HEK293 (cell line): ENCODE results near the gene LASP1.
A peak's percentile ranks its signal among the peaks of the same experiment; 100 is the strongest.

Source experiments
- CTCF ChIA-PET: fragments of 350-600 bp; formaldehyde crosslinking; extraction: SDS; loops from one replicate; lab custom pipeline; 2021; ENCODE audit warnings: antibody characterized with exemption; lab: Yijun Ruan, JAX
- POLR2A ChIA-PET: fragments of 300-600 bp; formaldehyde crosslinking; extraction: SDS; loops from one replicate; lab custom pipeline; 2020; ENCODE audit warnings: antibody characterized with exemption, inconsistent platforms; lab: Yijun Ruan, JAX
- H3K27ac ChIP-seq: fragments of 200-500 bp; sonication (Bioruptor generic); 2 replicates; pipeline ENCODE4 v1.5.1; 2014; ENCODE audit warnings: low read depth, low read length, control low read depth, inconsistent platforms; ENCODE audit errors: extremely low read depth
- H3K36me3 ChIP-seq, 2 experiments: fragments of 200-500 bp in 1 of 2; sonication (Bioruptor generic) in 1 of 2; 1 replicate in 1 of 2; 2 replicates in 1 of 2; pipeline ENCODE4 v1.5.1; 2014 to 2017; ENCODE audit warnings: inconsistent platforms in 2 of 2, low read length in 2 of 2; ENCODE audit not compliant: control insufficient read depth in 2 of 2, insufficient read depth in 1 of 2
- H3K4me1 ChIP-seq: fragments of 200-500 bp; sonication (Bioruptor generic); 2 replicates; pipeline ENCODE4 v1.5.1; 2014; ENCODE audit warnings: mild to moderate bottlenecking, low read length, inconsistent platforms; ENCODE audit not compliant: control insufficient read depth, insufficient read depth
- H3K4me3 ChIP-seq: 2 replicates; pipeline ENCODE4 v1.5.1; 2011; ENCODE audit warnings: low read depth, mild to moderate bottlenecking, control low read depth, low read length, moderate library complexity
- H3K9me3 ChIP-seq: fragments of 200-500 bp; sonication (Bioruptor generic); 2 replicates; pipeline ENCODE4 v1.5.1; 2014; ENCODE audit warnings: low read depth, low read length, inconsistent platforms; ENCODE audit not compliant: control insufficient read depth, insufficient read depth
- GLIS1 ChIP-seq: fragments of 450-650 bp; formaldehyde crosslinking; IDR thresholded peaks from 2 replicates; pipeline ENCODE4 v1.5.1; 2016; ENCODE audit warnings: missing biosample characterization, missing genetic modification characterization
- ZFHX2 ChIP-seq: fragments of 450-650 bp; formaldehyde crosslinking; conservative IDR thresholded peaks from 2 replicates; pipeline ENCODE4 v1.5.1; 2016; ENCODE audit warnings: missing biosample characterization, missing genetic modification characterization
- ZIC2 ChIP-seq: fragments of 450-650 bp; formaldehyde crosslinking; IDR thresholded peaks from 2 replicates; pipeline ENCODE4 v1.5.1; 2016; ENCODE audit warnings: missing biosample characterization, missing genetic modification characterization
- ZNF132 ChIP-seq: fragments of 450-650 bp; formaldehyde crosslinking; IDR thresholded peaks from 2 replicates; pipeline ENCODE4 v1.5.1; 2017; ENCODE audit warnings: missing biosample characterization, missing genetic modification characterization, borderline replicate concordance
- ZNF138 ChIP-seq: fragments of 450-650 bp; formaldehyde crosslinking; IDR thresholded peaks from 2 replicates; pipeline ENCODE4 v1.5.1; 2016; ENCODE audit warnings: missing biosample characterization, missing genetic modification characterization, borderline replicate concordance
- ZNF146 ChIP-seq: fragments of 450-650 bp; formaldehyde crosslinking; IDR thresholded peaks from 2 replicates; pipeline ENCODE4 v1.5.1; 2016; ENCODE audit warnings: missing biosample characterization, missing genetic modification characterization
- ZNF223 ChIP-seq: fragments of 450-650 bp; formaldehyde crosslinking; IDR thresholded peaks from 2 replicates; pipeline ENCODE4 v1.5.1; 2016; ENCODE audit warnings: missing biosample characterization, missing genetic modification characterization
- ZNF266 ChIP-seq: fragments of 450-650 bp; formaldehyde crosslinking; IDR thresholded peaks from 2 replicates; pipeline ENCODE4 v1.5.1; 2016; ENCODE audit warnings: missing biosample characterization, missing genetic modification characterization, low read depth
- ZNF274 ChIP-seq, 2 experiments: fragments of 200-500 bp in 1 of 2; fragments of 450-650 bp in 1 of 2; sonication (Bioruptor generic) in 1 of 2; formaldehyde crosslinking in 1 of 2; IDR thresholded peaks; 2 replicates each; pipeline versions ENCODE4 v1.5.1 to v1.6.1; 2014 to 2016; ENCODE audit warnings: borderline replicate concordance in 1 of 2, inconsistent platforms in 1 of 2, low read length in 1 of 2, missing biosample characterization in 1 of 2, missing genetic modification characterization in 1 of 2
- ZNF37A ChIP-seq: fragments of 450-650 bp; IDR thresholded peaks from 2 replicates; pipeline ENCODE4 v1.5.1; 2018; ENCODE audit warnings: missing biosample characterization, missing genetic modification characterization
- ZNF501 ChIP-seq: fragments of 450-650 bp; formaldehyde crosslinking; IDR thresholded peaks from 2 replicates; pipeline ENCODE4 v1.5.1; 2016; ENCODE audit warnings: missing biosample characterization, missing genetic modification characterization
- ZNF549 ChIP-seq: fragments of 450-650 bp; IDR thresholded peaks from 2 replicates; pipeline ENCODE4 v1.5.1; 2018; ENCODE audit warnings: missing biosample characterization, missing genetic modification characterization, mild to moderate bottlenecking, inconsistent platforms, moderate library complexity
- ZNF596 ChIP-seq: fragments of 450-650 bp; IDR thresholded peaks from 2 replicates; pipeline ENCODE4 v1.5.0; 2018; ENCODE audit warnings: missing biosample characterization, mild to moderate bottlenecking, missing genetic modification characterization, moderate library complexity
- ZNF654 ChIP-seq: fragments of 450-650 bp; formaldehyde crosslinking; IDR thresholded peaks from 2 replicates; pipeline ENCODE4 v1.5.1; 2016; ENCODE audit warnings: low read depth, missing biosample characterization, missing genetic modification characterization
- ZNF76 ChIP-seq: fragments of 450-650 bp; formaldehyde crosslinking; IDR thresholded peaks from 2 replicates; pipeline ENCODE4; 2016; ENCODE audit warnings: low read depth, missing biosample characterization, missing genetic modification characterization, borderline replicate concordance
- ZNF768 ChIP-seq: fragments of 450-650 bp; formaldehyde crosslinking; IDR thresholded peaks from 2 replicates; pipeline ENCODE4 v1.5.1; 2018; ENCODE audit warnings: missing biosample characterization, mild to moderate bottlenecking, missing genetic modification characterization
- ZNF792 ChIP-seq: fragments of 450-650 bp; formaldehyde crosslinking; IDR thresholded peaks from 2 replicates; pipeline ENCODE4 v1.5.1; 2016; ENCODE audit warnings: missing biosample characterization, missing genetic modification characterization
- ZSCAN16 ChIP-seq: fragments of 450-650 bp; formaldehyde crosslinking; IDR thresholded peaks from 2 replicates; pipeline ENCODE4 v1.5.1; 2016; ENCODE audit warnings: missing biosample characterization, missing genetic modification characterization
- TF ChIP-seq, protein P1 (sequence below): fragments of 450-650 bp; formaldehyde crosslinking; IDR thresholded peaks from 2 replicates; pipeline ENCODE4 v1.5.1; 2016; ENCODE audit warnings: missing biosample characterization, missing genetic modification characterization
- TF ChIP-seq, protein P2 (sequence below): fragments of 450-650 bp; formaldehyde crosslinking; IDR thresholded peaks from 2 replicates; pipeline ENCODE4 v1.5.1; 2016; ENCODE audit warnings: missing biosample characterization, missing genetic modification characterization, borderline replicate concordance
- TF ChIP-seq, protein P3 (sequence below): fragments of 450-650 bp; formaldehyde crosslinking; IDR thresholded peaks from 2 replicates; pipeline ENCODE4 v1.5.1; 2017; ENCODE audit warnings: missing biosample characterization, missing genetic modification characterization
- TF ChIP-seq, protein P4 (sequence below): IDR thresholded peaks from 2 replicates; pipeline ENCODE4 v1.6.1; 2011; ENCODE audit warnings: mild to moderate bottlenecking, low read depth, low read length, borderline replicate concordance

LASP1 gene

DNA sequence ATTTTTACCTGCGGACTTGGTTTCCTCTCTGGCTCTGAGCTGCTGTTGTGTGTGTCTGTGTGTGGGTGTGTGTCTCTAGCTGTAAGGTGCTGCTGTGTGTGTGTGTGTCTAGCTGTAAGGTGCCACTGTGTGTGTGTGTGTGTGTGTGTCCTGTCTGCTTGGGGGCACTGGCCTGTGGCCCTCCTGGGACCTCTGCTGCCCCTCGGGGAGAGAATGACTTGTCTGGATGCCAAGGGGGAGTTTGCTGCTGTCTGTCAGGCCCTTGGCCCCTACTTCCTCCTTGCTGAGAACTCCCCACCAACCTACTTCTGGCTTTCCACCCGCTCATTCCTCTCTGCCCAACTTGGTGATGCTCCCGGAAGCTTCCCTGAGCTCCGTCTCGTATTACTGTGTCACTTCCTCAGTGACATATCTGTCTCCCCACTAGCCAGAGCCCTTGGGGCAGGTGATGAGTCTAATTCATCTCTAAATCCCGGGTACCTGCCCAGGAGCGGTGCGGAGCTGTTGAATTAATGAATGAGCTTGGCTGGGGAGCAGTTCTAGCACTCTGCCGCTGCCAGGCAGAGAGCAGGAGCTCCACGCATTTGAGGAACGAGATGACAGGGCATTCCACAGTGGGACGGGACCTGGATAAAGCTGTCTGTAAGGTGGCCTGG, 52.0 kb downstream of the LASP1 start:
- ChIA-PET POLR2A (interaction anchor here (1.3 to 2.0 kb wide), 2 partner anchors 51 to 170 kb away, joined by 3 to 12 read pairs; partner anchors contain the start of gene LASP1), CTCF (interaction anchor here (0.5 to 3.6 kb wide), 7 partner anchors 9 to 853 kb away, joined by 3 to 15 read pairs (median 3); no protein-coding TSS in a partner anchor)
- peaks cover 0 to 24% of the 10 kb centered on the region in 2 experiments; a peak in 2 of 3 replicates for H3K36me3 ChIP-seq
- H3K9me3 ChIP-seq = no peaks in the 10 kb centered on the region
- no peak overlapping the region for H3K27ac ChIP-seq
- no peaks in the 10 kb centered on the region; the same call in 1 of the 2 replicates for H3K4me1 ChIP-seq
- no peak for TF ChIP-seq ZNF768
- peak; percentile 59 for TF ChIP-seq ZFHX2
- TF ChIP-seq ZNF132 (tag by site-specific recombination) = no peak
- TF ChIP-seq, protein P1, sequence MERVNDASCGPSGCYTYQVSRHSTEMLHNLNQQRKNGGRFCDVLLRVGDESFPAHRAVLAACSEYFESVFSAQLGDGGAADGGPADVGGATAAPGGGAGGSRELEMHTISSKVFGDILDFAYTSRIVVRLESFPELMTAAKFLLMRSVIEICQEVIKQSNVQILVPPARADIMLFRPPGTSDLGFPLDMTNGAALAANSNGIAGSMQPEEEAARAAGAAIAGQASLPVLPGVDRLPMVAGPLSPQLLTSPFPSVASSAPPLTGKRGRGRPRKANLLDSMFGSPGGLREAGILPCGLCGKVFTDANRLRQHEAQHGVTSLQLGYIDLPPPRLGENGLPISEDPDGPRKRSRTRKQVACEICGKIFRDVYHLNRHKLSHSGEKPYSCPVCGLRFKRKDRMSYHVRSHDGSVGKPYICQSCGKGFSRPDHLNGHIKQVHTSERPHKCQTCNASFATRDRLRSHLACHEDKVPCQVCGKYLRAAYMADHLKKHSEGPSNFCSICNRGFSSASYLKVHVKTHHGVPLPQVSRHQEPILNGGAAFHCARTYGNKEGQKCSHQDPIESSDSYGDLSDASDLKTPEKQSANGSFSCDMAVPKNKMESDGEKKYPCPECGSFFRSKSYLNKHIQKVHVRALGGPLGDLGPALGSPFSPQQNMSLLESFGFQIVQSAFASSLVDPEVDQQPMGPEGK = no peak
- TF ChIP-seq ZNF596 (tag by site-specific recombination) = no peak
- TF ChIP-seq, protein P2, sequence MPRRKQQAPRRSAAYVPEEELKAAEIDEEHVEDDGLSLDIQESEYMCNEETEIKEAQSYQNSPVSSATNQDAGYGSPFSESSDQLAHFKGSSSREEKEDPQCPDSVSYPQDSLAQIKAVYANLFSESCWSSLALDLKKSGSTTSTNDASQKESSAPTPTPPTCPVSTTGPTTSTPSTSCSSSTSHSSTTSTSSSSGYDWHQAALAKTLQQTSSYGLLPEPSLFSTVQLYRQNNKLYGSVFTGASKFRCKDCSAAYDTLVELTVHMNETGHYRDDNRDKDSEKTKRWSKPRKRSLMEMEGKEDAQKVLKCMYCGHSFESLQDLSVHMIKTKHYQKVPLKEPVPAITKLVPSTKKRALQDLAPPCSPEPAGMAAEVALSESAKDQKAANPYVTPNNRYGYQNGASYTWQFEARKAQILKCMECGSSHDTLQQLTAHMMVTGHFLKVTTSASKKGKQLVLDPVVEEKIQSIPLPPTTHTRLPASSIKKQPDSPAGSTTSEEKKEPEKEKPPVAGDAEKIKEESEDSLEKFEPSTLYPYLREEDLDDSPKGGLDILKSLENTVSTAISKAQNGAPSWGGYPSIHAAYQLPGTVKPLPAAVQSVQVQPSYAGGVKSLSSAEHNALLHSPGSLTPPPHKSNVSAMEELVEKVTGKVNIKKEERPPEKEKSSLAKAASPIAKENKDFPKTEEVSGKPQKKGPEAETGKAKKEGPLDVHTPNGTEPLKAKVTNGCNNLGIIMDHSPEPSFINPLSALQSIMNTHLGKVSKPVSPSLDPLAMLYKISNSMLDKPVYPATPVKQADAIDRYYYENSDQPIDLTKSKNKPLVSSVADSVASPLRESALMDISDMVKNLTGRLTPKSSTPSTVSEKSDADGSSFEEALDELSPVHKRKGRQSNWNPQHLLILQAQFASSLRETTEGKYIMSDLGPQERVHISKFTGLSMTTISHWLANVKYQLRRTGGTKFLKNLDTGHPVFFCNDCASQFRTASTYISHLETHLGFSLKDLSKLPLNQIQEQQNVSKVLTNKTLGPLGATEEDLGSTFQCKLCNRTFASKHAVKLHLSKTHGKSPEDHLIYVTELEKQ = no peak
- TF ChIP-seq ZNF654 = no peak
- no peak overlapping the region for H3K4me3 ChIP-seq

DNA sequence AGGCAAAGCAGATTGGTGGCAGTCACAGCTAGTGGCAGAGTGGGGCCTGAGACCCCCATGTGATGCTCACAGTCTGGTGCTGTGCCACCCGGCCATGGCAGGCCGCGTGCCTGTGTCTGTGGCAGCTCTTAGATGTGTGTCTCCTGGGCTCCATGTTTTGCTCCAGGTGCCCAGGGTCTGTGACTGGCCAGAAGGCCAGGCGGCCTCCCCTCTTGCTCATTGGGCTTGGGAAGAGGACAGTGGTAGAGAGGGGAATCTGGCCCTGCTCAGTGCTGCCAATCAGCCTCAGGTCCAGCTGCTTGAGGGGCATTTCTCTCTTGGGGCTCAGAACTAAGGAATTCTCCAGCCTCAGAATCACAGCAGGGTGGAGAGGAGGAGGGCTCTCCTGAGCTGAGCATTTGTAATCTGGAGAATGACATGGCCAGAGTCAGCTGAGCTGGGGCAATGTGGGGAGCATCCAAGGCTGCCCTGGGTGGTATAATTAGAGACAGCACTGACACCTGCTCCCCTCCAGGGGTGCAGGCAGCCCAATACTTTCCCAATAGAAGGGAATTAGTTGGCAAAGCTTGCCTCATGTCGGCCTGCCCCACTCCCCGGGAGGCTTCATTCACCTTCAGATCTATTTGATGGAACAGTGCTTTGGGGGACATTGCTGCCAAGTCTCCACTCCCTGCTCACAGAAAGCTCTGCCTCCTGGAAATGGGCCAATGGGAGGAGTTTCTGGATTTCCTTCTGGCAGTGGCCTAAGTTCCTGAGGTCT, 52.9 kb downstream of the LASP1 start:
- POLR2A ChIA-PET = interaction anchor here (1.1 to 2.0 kb wide), 3 partner anchors 36 to 171 kb away, joined by 3 to 12 read pairs (median 3); partner anchors contain the start of gene LASP1
- CTCF ChIA-PET = interaction anchor here (0.6 to 3.6 kb wide), 13 partner anchors 9 to 853 kb away, joined by 3 to 15 read pairs (median 4); no protein-coding TSS in a partner anchor
- no peaks in the 10 kb centered on the region; the same call in 1 of the 2 replicates for H3K4me1 ChIP-seq
- H3K9me3 ChIP-seq = no peaks in the 10 kb centered on the region
- H3K36me3 ChIP-seq = peaks cover 0 to 19% of the 10 kb centered on the region in 2 experiments; a peak in 1 of 3 replicates
- no peak overlapping the region for H3K27ac ChIP-seq
- H3K4me3 ChIP-seq = no peak overlapping the region
- TF ChIP-seq, protein P3, sequence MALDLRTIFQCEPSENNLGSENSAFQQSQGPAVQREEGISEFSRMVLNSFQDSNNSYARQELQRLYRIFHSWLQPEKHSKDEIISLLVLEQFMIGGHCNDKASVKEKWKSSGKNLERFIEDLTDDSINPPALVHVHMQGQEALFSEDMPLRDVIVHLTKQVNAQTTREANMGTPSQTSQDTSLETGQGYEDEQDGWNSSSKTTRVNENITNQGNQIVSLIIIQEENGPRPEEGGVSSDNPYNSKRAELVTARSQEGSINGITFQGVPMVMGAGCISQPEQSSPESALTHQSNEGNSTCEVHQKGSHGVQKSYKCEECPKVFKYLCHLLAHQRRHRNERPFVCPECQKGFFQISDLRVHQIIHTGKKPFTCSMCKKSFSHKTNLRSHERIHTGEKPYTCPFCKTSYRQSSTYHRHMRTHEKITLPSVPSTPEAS (tag by site-specific recombination) = no peak
- TF ChIP-seq ZNF37A (tag by site-specific recombination) (no peak), GLIS1 (tag by site-specific recombination) (peak; percentile 96), ZNF146 (tag by site-specific recombination) (no peak), ZNF266 (tag by site-specific recombination) (no peak), ZNF792 (no peak), ZNF549 (tag by site-specific recombination) (no peak), ZNF132 (tag by site-specific recombination) (no peak), ZNF76 (tag by site-specific recombination) (no peak), ZIC2 (peak; percentile 53), ZNF223 (tag by site-specific recombination) (no peak), ZNF274 (IDR thresholded peaks at IDR 0.05; ENCODE audit: low read length) (no peak), ZNF274 (tag by site-specific recombination; IDR thresholded peaks at IDR 0.05; ENCODE audit: borderline replicate concordance) (no peak), ZSCAN16 (no peak), ZNF501 (tag by site-specific recombination) (no peak), ZNF138 (tag by site-specific recombination) (no peak)
- TF ChIP-seq, protein P4, sequence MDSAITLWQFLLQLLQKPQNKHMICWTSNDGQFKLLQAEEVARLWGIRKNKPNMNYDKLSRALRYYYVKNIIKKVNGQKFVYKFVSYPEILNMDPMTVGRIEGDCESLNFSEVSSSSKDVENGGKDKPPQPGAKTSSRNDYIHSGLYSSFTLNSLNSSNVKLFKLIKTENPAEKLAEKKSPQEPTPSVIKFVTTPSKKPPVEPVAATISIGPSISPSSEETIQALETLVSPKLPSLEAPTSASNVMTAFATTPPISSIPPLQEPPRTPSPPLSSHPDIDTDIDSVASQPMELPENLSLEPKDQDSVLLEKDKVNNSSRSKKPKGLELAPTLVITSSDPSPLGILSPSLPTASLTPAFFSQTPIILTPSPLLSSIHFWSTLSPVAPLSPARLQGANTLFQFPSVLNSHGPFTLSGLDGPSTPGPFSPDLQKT = no peak
- TF ChIP-seq, protein P1 = 0 out of 2 replicates have a peak, but pooled peaks have one; percentile 14
